K562 (cell line): Measurements from ENCODE around the gene CFAP300. TPM values are rescaled to one million over a fixed set of nuclear protein-coding genes. Genes with fewer than 3 reads are reported as not detected.

Source experiments
- ATAC-seq: fragments of 200-7000 bp; cut with Tn5 transposase; 3 replicates; pipeline ENCODE4 v1.9.1; 2020; ENCODE audit warnings: moderate library complexity
- BruUV-seq: library from RNA; stranded (reverse); fragments of 400-500 nt; replicated peaks from 2 replicates; lab custom pipeline; 2021; lab: Mats Ljungman, UMichigan
- CTCF ChIA-PET: fragments of 300-600 bp; formaldehyde crosslinking; extraction: SDS; loops from one replicate; lab custom pipeline; 2021; ENCODE audit warnings: low intra/inter-chr PET ratio; lab: Yijun Ruan, JAX
- POLR2A ChIA-PET: fragments of 300-600, 350-650 bp; sonication (Branson Sonifier 250); formaldehyde crosslinking; extraction: SDS; loops from one replicate; lab custom pipeline; 2021; ENCODE audit warnings: antibody characterized with exemption, inconsistent platforms; lab: Yijun Ruan, JAX
- DNase-seq, 4 experiments: peaks; one replicate each; pipeline versions ENCODE4 v3.0.0 to v3.0.0-alpha.2; 2011 to 2018; ENCODE audit warnings: low spot score in 3 of 4, mixed read lengths in 3 of 4; ENCODE audit errors: extremely low read depth in 1 of 4
- FAIRE-seq: peaks from 2 replicates; lab custom pipeline; 2011; peaks lifted over from hg19 to GRCh38; lab: Jason Lieb, UNC
- H2AFZ ChIP-seq: 2 replicates; pipeline ENCODE4 v1.6.0; 2011; ENCODE audit warnings: low read depth, low read length, control low read depth, inconsistent platforms
- H3K27ac ChIP-seq: fragments of 200-600 bp; 3 replicates; pipeline ENCODE4 v1.8.0; 2011; ENCODE audit warnings: low read depth, mild to moderate bottlenecking, control low read depth, inconsistent platforms, low read length, moderate library complexity, mixed read lengths; ENCODE audit errors: extremely low read depth
- H3K27me3 ChIP-seq, 2 experiments: fragments of 300-600 bp in 1 of 2; 2 replicates in 1 of 2; 3 replicates in 1 of 2; pipeline versions ENCODE4 v1.6.0 to v1.8.0; 2011; ENCODE audit warnings: inconsistent platforms in 2 of 2, low read length in 2 of 2, mild to moderate bottlenecking in 1 of 2, mixed read lengths in 1 of 2, moderate library complexity in 1 of 2; ENCODE audit not compliant: control insufficient read depth in 2 of 2, insufficient read depth in 2 of 2
- H3K36me3 ChIP-seq: fragments of 300-600 bp; 3 replicates; pipeline ENCODE4 v1.8.0; 2011; ENCODE audit warnings: mild to moderate bottlenecking, low read length, inconsistent platforms; ENCODE audit not compliant: control insufficient read depth, insufficient read depth
- H3K4me1 ChIP-seq, 2 experiments: fragments of 200-600 bp in 1 of 2; replicated peaks in 1 of 2; 2 replicates in 1 of 2; 3 replicates in 1 of 2; pipeline versions ENCODE4 v1.5.1 to v1.8.0; 2011; ENCODE audit warnings: inconsistent platforms in 2 of 2, low read length in 2 of 2, mild to moderate bottlenecking in 1 of 2, mixed read lengths in 1 of 2, moderate library complexity in 1 of 2; ENCODE audit not compliant: control insufficient read depth in 2 of 2, insufficient read depth in 2 of 2
- H3K4me2 ChIP-seq: 2 replicates; pipeline ENCODE4 v1.6.1; 2011; ENCODE audit warnings: low read length, control low read depth, inconsistent platforms, mixed read lengths; ENCODE audit not compliant: insufficient read depth
- H3K4me3 ChIP-seq: fragments of 200-600 bp; sonication (generic), shearing (Covaris generic); 2 replicates; pipeline ENCODE4 v1.5.1; 2016; ENCODE audit warnings: control low read depth, inconsistent platforms
- H3K79me2 ChIP-seq: fragments of 200-600 bp; 3 replicates; pipeline ENCODE4 v1.8.0; 2011; ENCODE audit warnings: low read length, inconsistent platforms; ENCODE audit not compliant: control insufficient read depth, insufficient read depth
- H3K9ac ChIP-seq, 2 experiments: 2 replicates each; pipeline versions ENCODE4 v1.6.0 to v1.6.1; 2011; ENCODE audit warnings: low read depth in 2 of 2, low read length in 2 of 2, control low read depth in 1 of 2, inconsistent platforms in 1 of 2, mild to moderate bottlenecking in 1 of 2, mixed read lengths in 1 of 2; ENCODE audit not compliant: insufficient read depth in 1 of 2
- H3K9me1 ChIP-seq: one replicate; pipeline ENCODE4 v1.6.0; 2011; ENCODE audit warnings: inconsistent platforms, mild to moderate bottlenecking, low read length, moderate library complexity; ENCODE audit not compliant: control insufficient read depth, insufficient read depth
- H3K9me3 ChIP-seq: replicated peaks from 2 replicates; pipeline ENCODE4 v1.5.1; 2011; ENCODE audit warnings: low read depth, low read length, inconsistent platforms; ENCODE audit not compliant: control insufficient read depth, insufficient read depth
- H4K20me1 ChIP-seq: replicated peaks from 2 replicates; pipeline ENCODE4 v1.6.1; 2011; ENCODE audit warnings: low read length, inconsistent platforms, mixed read lengths; ENCODE audit not compliant: control insufficient read depth, insufficient read depth
- NUFIP1 ChIP-seq: fragments of 450-650 bp; IDR thresholded peaks from 2 replicates; pipeline ENCODE4 v1.6.1; 2018; ENCODE audit not compliant: partially characterized antibody
- SIX5 ChIP-seq, 2 experiments: IDR thresholded peaks; 2 replicates each; pipeline ENCODE4 v1.6.1; 2011; ENCODE audit warnings: low read length in 2 of 2, borderline replicate concordance in 1 of 2, low read depth in 1 of 2, mild to moderate bottlenecking in 1 of 2, moderate library complexity in 1 of 2; ENCODE audit not compliant: insufficient read depth in 1 of 2
- ZBTB40 ChIP-seq, 2 experiments: fragments of 450-650 bp in 1 of 2; sonication (generic) in 1 of 2; formaldehyde crosslinking in 1 of 2; IDR thresholded peaks; 2 replicates each; pipeline versions ENCODE4 v1.7.1 to v1.9.0; 2016 to 2022; ENCODE audit warnings: inconsistent platforms in 1 of 2, mild to moderate bottlenecking in 1 of 2, missing genetic modification reagents in 1 of 2
- ZFP30 ChIP-seq: fragments of 250-450 bp; sonication (Bioruptor Pico); IDR thresholded peaks from 2 replicates; pipeline ENCODE4 v1.8.0; 2022; ENCODE audit warnings: moderate library complexity, mild to moderate bottlenecking, inconsistent platforms, borderline replicate concordance
- ZNF239 ChIP-seq: fragments of 250-450 bp; sonication (Bioruptor Pico); IDR thresholded peaks from 2 replicates; pipeline ENCODE4 v1.4.0; 2020; ENCODE audit warnings: mild to moderate bottlenecking
- WGBS: fragments of 100-300 bp; shearing (Covaris generic); methylation state at CpG from one replicate; pipeline ENCODE4 v1.1.6; 2016; ENCODE audit warnings: low coverage, mixed read lengths; ENCODE audit not compliant: insufficient coverage; ENCODE audit errors: missing lambda C conversion rate; 5-methylcytosine and 5-hydroxymethylcytosine counted together
- in situ Hi-C: fragments of 300-500 bp; cut with MboI; formaldehyde crosslinking; loops from 4 replicates; pipeline ENCODE4 v1.15.0; 2018; ENCODE audit warnings: inconsistent platforms, mixed read lengths
- intact Hi-C: fragments of 100-400 bp; cut with micrococcal nuclease; formaldehyde crosslinking; loops from 2 replicates; pipeline ENCODE4 v1.14.2; 2022
- polyA plus RNA-seq, 8 experiments: library from polyadenylated mRNA; depleted of rRNA in 4 of 8; stranded (reverse) in 5 of 8; unstranded in 3 of 8; fragments of >200 nt; fragmentation: Nextera tagmentation in 2 of 8; fragmentation: Illumina TruSeq in 1 of 8; extraction: Ambion mirVana in 2 of 8; extraction: Trizol in 1 of 8; gene quantifications; 2 replicates each; pipeline versions ENCODE4 v1.2.1 to v1.2.3, GENCODE V29; 2011 to 2014; ENCODE audit warnings: inconsistent platforms in 1 of 8, missing spikeins in 1 of 8
- total RNA-seq, 7 experiments: library from RNA; depleted of rRNA in 6 of 7; stranded (reverse); fragments of >200 nt in 6 of 7; fragmentation: Illumina TruSeq in 2 of 7; extraction: Trizol in 2 of 7; gene quantifications; 2 replicates each; pipeline versions ENCODE4 v1.2.1 to v1.2.3, GENCODE V29; 2011 to 2021; ENCODE audit warnings: low replicate concordance in 1 of 7

The CFAP300 gene
- total and polyA plus RNA-seq, 9 of the 15 experiments (the other 6 are each of a cell fraction or from before 2014, with no cell fraction given): not detected

- H2AFZ ChIP-seq: no peak overlapping the region
- intact Hi-C loops: no loop called here
- H4K20me1 ChIP-seq: no peaks in the 10 kb centered on the region
- H3K9me3 ChIP-seq: no peaks in the 10 kb centered on the region
- in situ Hi-C loops: no loop called here
- no TSS peak for BruUV-seq
- ATAC-seq (no peak), FAIRE-seq (no peak), DNase-seq (no peak)
- H3K36me3 ChIP-seq: no peaks in the 10 kb centered on the region
- H3K9me1 ChIP-seq: no peaks in the 10 kb centered on the region
- 3% methylated on average over 2 of the region's 2 CpGs for WGBS
- no peaks in the 10 kb centered on the region for H3K79me2 ChIP-seq
- H3K9ac ChIP-seq: no peak overlapping the region
- ChIA-PET CTCF (interaction anchor here (0.6 kb wide), 1 partner anchor 158 kb away, joined by 6 read pairs; no protein-coding TSS in a partner anchor), POLR2A (no interaction called here)
- H3K4me2 ChIP-seq: no peak overlapping the region
- no peak overlapping the region for H3K27ac ChIP-seq
- peaks cover 0 to 7% of the 10 kb centered on the region in 2 experiments; a peak in 2 of 5 replicates for H3K27me3 ChIP-seq
- H3K4me3 ChIP-seq: no peak overlapping the region
- H3K4me1 ChIP-seq: no peaks in the 10 kb centered on the region
- TF ChIP-seq ZNF239 (CRISPR knock-in tag) (no peak), NUFIP1 (no peak), ZBTB40 (IDR thresholded peaks at IDR 0.05) (no peak), ZBTB40 (CRISPR knock-in tag; IDR thresholded peaks at IDR 0.05) (no peak), SIX5 (IDR thresholded peaks at IDR 0.05; ENCODE audit: borderline replicate concordance in 1 of 2, insufficient read depth in 1 of 2, low read depth in 1 of 2, low read length in 2 of 2) (no peak), ZFP30 (CRISPR knock-in tag) (no peak)
Measured at GRCh38 chr11:102099755-102100154, 52.5 kb downstream of the CFAP300 start.
